IMR-90 (cell line): ENCODE results near the gene NRP2. TPM values are rescaled to one million over a fixed set of nuclear protein-coding genes. Genes with fewer than 3 reads are reported as not detected.
A peak's percentile ranks its signal among the peaks of the same experiment; 100 is the strongest.

ENCODE experiments used
- ATAC-seq: fragments of 200-7000 bp; cut with Tn5 transposase; 2 replicates; pipeline ENCODE4 v1.9.1; 2020; ENCODE audit warnings: low read depth, mild to moderate bottlenecking, moderate library complexity
- BruUV-seq: library from RNA; stranded (reverse); fragments of 400-500 nt; replicated peaks from 2 replicates; lab custom pipeline; 2021; lab: Mats Ljungman, UMichigan
- CTCF ChIA-PET: fragments of 300-600 bp; formaldehyde crosslinking; extraction: SDS; loops from one replicate; lab custom pipeline; 2021; ENCODE audit warnings: antibody characterized with exemption; lab: Yijun Ruan, JAX
- POLR2A ChIA-PET: fragments of 300-600 bp; sonication (Branson Sonifier 250); formaldehyde crosslinking; loops from one replicate; lab custom pipeline; 2022; ENCODE audit warnings: antibody characterized with exemption; ENCODE audit not compliant: unreplicated experiment; lab: Charles Lee
- DNase-seq: peaks from one replicate; pipeline ENCODE4 v3.0.0; 2013
- H2AFZ ChIP-seq: replicated peaks from 2 replicates; pipeline ENCODE3; 2013; ENCODE audit warnings: low read length, mild to moderate bottlenecking; ENCODE audit not compliant: poor library complexity
- H2AK5ac ChIP-seq: 2 replicates; pipeline ENCODE4 v1.6.1; 2013; ENCODE audit warnings: low read depth, low read length, inconsistent platforms
- H2AK9ac ChIP-seq: replicated peaks from 2 replicates; pipeline ENCODE3; 2013; ENCODE audit warnings: mild to moderate bottlenecking, low read depth, low read length, moderate library complexity; ENCODE audit not compliant: poor library complexity
- H2BK120ac ChIP-seq: 2 replicates; pipeline ENCODE4 v1.6.1; 2013; ENCODE audit warnings: low read depth, low read length, inconsistent platforms
- H2BK15ac ChIP-seq: 3 replicates; pipeline ENCODE4 v1.6.1; 2013; ENCODE audit warnings: low read depth, low read length, inconsistent platforms
- H2BK20ac ChIP-seq: 2 replicates; pipeline ENCODE4 v1.6.1; 2013; ENCODE audit warnings: low read depth, mild to moderate bottlenecking, inconsistent platforms, low read length, moderate library complexity
- H2BK5ac ChIP-seq: 2 replicates; pipeline ENCODE4 v1.6.1; 2013; ENCODE audit warnings: mild to moderate bottlenecking, low read depth, low read length, inconsistent platforms; ENCODE audit not compliant: poor library complexity, severe bottlenecking
- H3K14ac ChIP-seq: replicated peaks from 2 replicates; pipeline ENCODE4 v1.6.1; 2013; ENCODE audit warnings: low read depth, low read length, inconsistent platforms
- H3K18ac ChIP-seq: 2 replicates; pipeline ENCODE4 v1.6.1; 2013; ENCODE audit warnings: low read depth, low read length, control low read depth
- H3K23ac ChIP-seq: 2 replicates; pipeline ENCODE4 v1.6.1; 2013; ENCODE audit warnings: low read depth, low read length, inconsistent platforms
- H3K27ac ChIP-seq: 2 replicates; pipeline ENCODE4 v1.5.1; 2013; ENCODE audit warnings: mild to moderate bottlenecking, control low read depth, low read length; ENCODE audit not compliant: insufficient read depth
- H3K27me3 ChIP-seq: 2 replicates; pipeline ENCODE4 v1.6.1; 2013; ENCODE audit warnings: low read length; ENCODE audit not compliant: control insufficient read depth, insufficient read depth
- H3K36me3 ChIP-seq: 2 replicates; pipeline ENCODE4 v1.6.1; 2013; ENCODE audit warnings: low read length, mixed read lengths; ENCODE audit not compliant: control insufficient read depth, insufficient read depth
- H3K4ac ChIP-seq: 2 replicates; pipeline ENCODE4 v1.6.1; 2013; ENCODE audit warnings: low read depth, low read length, inconsistent platforms
- H3K4me1 ChIP-seq: 2 replicates; pipeline ENCODE4 v1.6.1; 2013; ENCODE audit warnings: low read length, mixed read lengths; ENCODE audit not compliant: control insufficient read depth, insufficient read depth
- H3K4me2 ChIP-seq: 2 replicates; pipeline ENCODE4 v1.6.1; 2013; ENCODE audit warnings: low read depth, mild to moderate bottlenecking, control low read depth, low read length, moderate library complexity
- H3K4me3 ChIP-seq: 2 replicates; pipeline ENCODE4 v1.5.1; 2013; ENCODE audit warnings: low read depth, mild to moderate bottlenecking, control low read depth, low read length, moderate library complexity; ENCODE audit not compliant: insufficient read depth
- H3K56ac ChIP-seq: 2 replicates; pipeline ENCODE4 v1.6.1; 2013; ENCODE audit warnings: low read length, inconsistent platforms; ENCODE audit not compliant: insufficient read depth; ENCODE audit errors: extremely low read depth
- H3K79me1 ChIP-seq, 2 experiments: 2 replicates each; pipeline ENCODE4 v1.6.1; 2013; ENCODE audit warnings: low read length in 2 of 2, inconsistent platforms in 1 of 2, low read depth in 1 of 2
- H3K9ac ChIP-seq: 2 replicates; pipeline ENCODE4 v1.6.1; 2013; ENCODE audit warnings: low read depth, low read length, control low read depth
- H3K9me1 ChIP-seq: 2 replicates; pipeline ENCODE4 v1.6.1; 2013; ENCODE audit warnings: low read length, inconsistent platforms; ENCODE audit not compliant: insufficient read depth
- H3K9me3 ChIP-seq: 2 replicates; pipeline ENCODE4 v1.6.1; 2013; ENCODE audit warnings: low read length; ENCODE audit not compliant: control insufficient read depth, insufficient read depth
- H4K20me1 ChIP-seq: 2 replicates; pipeline ENCODE4 v1.6.1; 2013; ENCODE audit warnings: low read length, inconsistent platforms; ENCODE audit not compliant: insufficient read depth
- H4K5ac ChIP-seq: 2 replicates; pipeline ENCODE4 v1.6.1; 2013; ENCODE audit warnings: mild to moderate bottlenecking, low read depth, low read length, control low read depth
- H4K8ac ChIP-seq, 2 experiments: 2 replicates each; pipeline ENCODE4 v1.6.1; 2013; ENCODE audit warnings: low read depth in 2 of 2, low read length in 2 of 2, control low read depth in 1 of 2, inconsistent platforms in 1 of 2
- H4K91ac ChIP-seq: 2 replicates; pipeline ENCODE4 v1.6.1; 2013; ENCODE audit warnings: low read depth, low read length, inconsistent platforms; ENCODE audit not compliant: insufficient read depth
- CEBPB ChIP-seq: IDR thresholded peaks from 2 replicates; pipeline ENCODE4 v1.6.1; 2012; ENCODE audit warnings: low read depth, low read length, improper control_type of control experiment
- WGBS, 2 experiments: methylation state at CpG; one replicate each; pipeline versions ENCODE4 v1.1.5 to v1.1.7; 2013; ENCODE audit warnings: missing lambda C conversion rate in 2 of 2; ENCODE audit not compliant: insufficient read length in 1 of 2; ENCODE audit errors: extremely low coverage in 2 of 2; 5-methylcytosine and 5-hydroxymethylcytosine counted together
- dilution Hi-C: fragments of 300-500 bp; cut with HindIII; formaldehyde crosslinking; loops from one replicate; pipeline ENCODE4 v1.14.3; 2018; ENCODE audit warnings: low sequenced_read_pairs; ENCODE audit not compliant: unreplicated experiment
- in situ Hi-C: fragments of 300-500 bp; cut with MboI; formaldehyde crosslinking; loops from 3 replicates; pipeline ENCODE4 v1.14.3; 2019; ENCODE audit warnings: low sequenced_read_pairs, inconsistent platforms, mixed read lengths
- intact Hi-C: fragments of 100-400 bp; cut with micrococcal nuclease; formaldehyde crosslinking; loops from 2 replicates; pipeline ENCODE4 v1.10.0; 2022
- polyA plus RNA-seq, 3 experiments: library from polyadenylated mRNA; depleted of rRNA; stranded (reverse); fragments of >200 nt; gene quantifications; 2 replicates each; pipeline ENCODE4 v1.2.3, GENCODE V29; 2012; ENCODE audit warnings: low replicate concordance in 1 of 3
- total RNA-seq: library from RNA; depleted of rRNA; stranded (reverse); fragments of >200 nt; gene quantifications from 2 replicates; pipeline ENCODE4 v1.2.3, GENCODE V29; 2012

Gene NRP2
- total and polyA plus RNA-seq, 2 of the 4 experiments (the other 2 are of a cell fraction) = 46.4 to 51.3 TPM

DNA sequence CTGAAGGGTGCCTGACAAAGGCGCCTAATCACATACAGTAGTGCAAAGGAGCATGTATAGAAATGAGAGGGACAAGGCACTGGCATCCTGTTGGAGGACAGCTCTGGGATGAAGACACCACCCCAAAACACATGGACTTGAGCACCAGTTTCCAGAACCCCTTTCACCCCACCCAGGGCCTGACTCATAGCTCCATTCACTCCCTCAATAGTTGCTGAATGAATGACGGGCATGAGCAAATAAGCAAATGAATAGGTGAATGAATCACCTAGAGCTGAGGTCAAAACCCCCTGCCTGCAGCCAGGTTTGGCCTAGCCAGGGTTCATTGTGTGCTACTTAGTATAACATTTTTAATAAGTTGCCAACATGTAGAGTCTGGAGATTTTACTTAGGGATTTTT lies 66.3 kb downstream of the NRP2 start:
- peaks cover 77% of the 10 kb centered on the region for H3K36me3 ChIP-seq

More for the DNA sequence above, 66.3 kb downstream of the NRP2 start:
- H2BK5ac ChIP-seq = no peak overlapping the region
- no peak overlapping the region for H3K27ac ChIP-seq
- no peak overlapping the region for H3K56ac ChIP-seq
- H3K4me2 ChIP-seq = no peak overlapping the region
- no peak overlapping the region for H3K4me3 ChIP-seq
- no peak overlapping the region for H2AFZ ChIP-seq
- no peak for ATAC-seq
- H3K9me1 ChIP-seq = peaks cover 10% of the 10 kb centered on the region
- TF ChIP-seq CEBPB = no peak
- in situ Hi-C loops (no loop called here), dilution Hi-C loops (no loop called here), intact Hi-C loops (no loop called here)
- no peaks in the 10 kb centered on the region for H4K20me1 ChIP-seq
- no peak overlapping the region for H3K18ac ChIP-seq
- POLR2A ChIA-PET = no interaction called here
- no peak overlapping the region for H2AK5ac ChIP-seq
- WGBS, 2 experiments = no CpG with 5 or more reads among the region's 2 CpGs
- H3K14ac ChIP-seq = no peak overlapping the region
- DNase-seq = peak; percentile 41
- no peak overlapping the region for H4K5ac ChIP-seq
- no peak overlapping the region for H2BK15ac ChIP-seq
- no peak overlapping the region for H3K9ac ChIP-seq
- no peak overlapping the region for H2AK9ac ChIP-seq
- no peak overlapping the region; the same call in 1 of the 2 replicates for H3K23ac ChIP-seq
- no peak overlapping the region for H4K8ac ChIP-seq
- no peak overlapping the region for H2BK120ac ChIP-seq
- no peaks in the 10 kb centered on the region for H3K27me3 ChIP-seq
- no peak overlapping the region for H3K4ac ChIP-seq
- CTCF ChIA-PET = no interaction called here
- H4K91ac ChIP-seq = no peak overlapping the region
- H3K4me1 ChIP-seq = no peaks in the 10 kb centered on the region
- no peaks in the 10 kb centered on the region for H3K9me3 ChIP-seq
- no peak overlapping the region for H2BK20ac ChIP-seq
- BruUV-seq = no TSS peak
- no peaks in the 10 kb centered on the region; a peak in 1 of 4 replicates for H3K79me1 ChIP-seq
